Retina (tissue), 1 donor: Measurements from ENCODE around the gene GUSB.

Source experiments
- DNase-seq: peaks from one replicate; pipeline ENCODE4 v3.0.0-alpha.2; 2016

GUSB gene

GRCh38 chr7:65927489-65928448, 54.2 kb downstream of the GUSB start:
- no peak for DNase-seq

GRCh38 chr7:65926588-65926987, 55.4 kb downstream of the GUSB start:
- DNase-seq = no peak

DNA sequence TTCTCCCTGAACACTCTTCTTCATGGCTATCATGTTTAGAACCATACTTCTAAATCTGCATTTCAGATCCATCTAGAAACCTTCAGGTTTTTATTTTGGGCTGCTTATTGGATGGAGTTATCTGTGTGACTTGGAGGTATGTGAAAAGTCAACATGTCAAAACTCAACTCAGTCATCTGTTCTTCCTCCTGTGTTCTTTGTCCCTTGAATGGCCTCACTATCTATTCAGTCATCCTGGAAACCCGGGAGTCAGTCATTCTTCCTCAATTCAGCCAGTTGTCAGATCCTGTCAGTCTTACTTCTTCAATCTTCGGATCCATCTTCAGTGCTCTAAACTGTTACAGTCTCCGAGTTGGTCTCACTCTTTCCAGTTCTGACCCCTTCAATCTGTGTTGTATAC, 57.0 kb downstream of the GUSB start:
- DNase-seq = no peak

DNA sequence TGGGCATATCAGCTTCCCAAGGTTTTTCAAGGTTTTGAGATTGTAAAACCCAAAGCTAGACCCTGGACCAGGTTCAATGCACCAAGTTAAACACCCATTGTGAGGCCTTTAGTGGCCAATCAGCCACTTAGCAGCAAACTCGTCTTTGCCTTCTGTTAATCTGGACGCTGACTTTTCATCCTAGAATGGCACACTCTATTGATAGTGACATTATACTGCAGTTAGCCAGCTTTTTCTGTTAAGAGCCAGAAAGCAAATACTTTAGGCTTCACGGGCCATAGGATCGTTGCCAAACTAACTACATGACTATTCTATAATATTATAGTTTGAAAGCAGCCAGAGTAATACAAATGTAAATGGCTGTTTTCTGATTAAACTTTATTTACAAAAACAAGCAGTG, 57.8 kb downstream of the GUSB start:
- no peak for DNase-seq

GRCh38 chr7:65923316-65923715, 58.7 kb downstream of the GUSB start:
- DNase-seq = no peak

DNA sequence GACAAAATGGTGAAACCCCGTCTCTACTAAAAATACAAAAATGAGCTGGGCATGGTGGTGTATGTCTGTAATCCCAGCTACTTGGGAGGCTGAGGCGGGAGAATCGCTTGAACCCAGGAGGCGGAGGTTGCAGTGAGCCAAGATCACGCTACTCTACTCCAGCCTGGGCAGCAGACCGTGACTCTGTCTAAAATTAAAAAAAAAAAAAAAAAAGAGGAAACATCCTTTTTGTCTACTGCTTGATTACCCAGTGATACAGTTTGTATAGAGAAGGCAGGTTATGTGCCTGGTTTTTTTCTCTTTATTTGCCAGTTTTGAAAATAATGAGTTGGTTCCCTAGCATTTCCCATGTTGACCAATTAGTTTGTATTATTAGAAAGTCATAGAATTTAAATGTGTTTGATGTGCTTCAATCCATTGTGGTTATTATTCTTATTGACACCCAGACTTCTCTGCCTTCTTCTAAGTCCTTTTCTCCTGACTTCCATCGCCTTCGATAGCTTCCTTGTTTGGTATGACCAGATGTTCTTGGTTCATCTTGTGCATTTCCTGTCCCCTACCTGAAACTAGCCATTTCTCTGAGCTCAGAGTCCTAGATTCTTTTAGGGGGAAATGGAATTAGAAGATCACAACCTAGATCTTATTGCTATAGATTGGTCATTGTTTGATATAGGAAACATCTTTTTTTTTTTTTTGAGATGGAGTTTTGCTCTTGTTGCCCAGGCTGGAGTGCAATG, 65.9 kb downstream of the GUSB start:
- DNase-seq = no peak

DNA sequence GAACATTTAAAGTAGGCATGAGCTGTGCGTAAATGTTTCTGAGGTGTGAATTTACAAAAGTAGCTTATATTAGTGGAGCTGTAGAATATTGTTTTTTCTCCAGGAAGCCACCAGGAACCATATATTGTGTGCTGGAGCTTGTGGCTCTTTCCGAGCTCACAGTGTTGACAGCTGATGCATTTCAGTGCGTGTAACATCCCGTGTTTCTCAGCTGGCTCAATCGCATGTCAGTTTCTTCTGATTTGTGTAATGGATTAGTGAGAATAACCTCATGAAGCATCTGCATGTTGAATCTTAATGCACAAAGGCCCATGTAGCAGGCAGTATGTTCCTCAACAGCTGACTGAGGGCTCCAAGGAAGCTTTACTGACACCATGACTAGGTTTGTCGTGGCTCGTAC, 69.8 kb downstream of the GUSB start:
- no peak for DNase-seq
